ENCODE data around the gene CDK5RAP1. TPM values are rescaled to one million over a fixed set of nuclear protein-coding genes. Genes with fewer than 3 reads are reported as not detected.
"Not testable (repeated sequence)": the region's sequence is repeated elsewhere in the genome, so short reads cannot be mapped to it uniquely, and the experiment has no call there.

Gene CDK5RAP1
- polyA plus RNA-seq, 1 experiment: 24.6 TPM

DNA sequence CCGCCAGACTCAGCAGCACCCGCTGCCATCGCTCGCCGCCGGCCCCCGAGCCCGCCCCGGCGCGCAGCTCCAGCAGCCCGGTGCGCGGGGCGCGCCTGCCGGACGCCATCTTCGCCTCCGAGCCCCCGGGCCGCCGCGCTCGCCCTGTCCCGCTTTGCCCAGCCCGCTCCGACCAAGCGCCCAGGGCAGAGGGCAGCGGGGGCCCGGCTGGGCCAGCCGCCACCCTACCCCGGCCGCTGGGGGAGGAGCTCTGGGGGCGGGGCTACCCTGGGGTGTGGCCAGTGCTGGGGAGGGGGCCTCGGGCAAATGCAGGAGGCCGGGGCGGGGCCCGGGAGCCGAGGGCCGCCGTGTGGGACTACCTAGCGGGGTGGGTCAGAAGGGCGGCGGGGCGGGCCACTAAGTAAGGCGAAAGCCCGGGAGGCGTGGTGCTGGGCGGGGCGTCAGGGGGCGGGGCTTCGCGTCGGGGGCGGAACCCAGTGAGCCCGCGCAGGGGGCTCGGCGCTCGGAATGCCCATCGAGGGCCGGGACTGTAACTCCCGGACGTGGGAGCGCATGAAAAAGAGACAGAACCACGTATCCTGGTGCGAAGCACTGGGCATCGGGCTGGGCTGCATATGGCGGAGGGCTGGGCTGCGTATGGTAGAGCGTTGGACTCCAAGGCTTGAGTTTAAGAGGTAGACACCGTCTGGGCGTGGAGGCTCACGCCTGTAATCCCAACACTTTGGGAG lies 42.4 kb upstream of the CDK5RAP1 start, which contains the start of gene SNTA1:
SNTA1 (minus strand) TSS at position 252 of the 728 bp plus-strand sequence; CDS start at position 109, 143 bp downstream.
- ChIA-PET CTCF (interaction anchor here (0.6 to 1.2 kb wide), 5 partner anchors 141 to 250 kb away, joined by 3 to 6 read pairs (median 3); no protein-coding TSS in a partner anchor), POLR2A (interaction anchor here (0.6 to 0.7 kb wide), 6 partner anchors 9 to 859 kb away, joined by 3 to 11 read pairs (median 4); partner anchors contain the start of gene CBFA2T2)
- H3K9me3 ChIP-seq (ENCODE audit: control insufficient read depth, insufficient read depth, low read length): peaks cover 3% of the 10 kb centered on the region
- DNase-seq (ENCODE audit: low read depth, low spot score): no peak
- peak within 1 kb of the TSS; percentile 31 for H3K27ac ChIP-seq (ENCODE audit: low read depth, low read length)
- no peak for TF ChIP-seq CTCF (IDR thresholded peaks at IDR 0.05; ENCODE audit: low read depth, low read length)
- H3K27me3 ChIP-seq (ENCODE audit: control insufficient read depth, insufficient read depth, low read length): peaks cover 2% of the 10 kb centered on the region
- H3K4me3 ChIP-seq (ENCODE audit: low read depth, low read length): peak within 1 kb of the TSS; percentile 79

GRCh38 chr20:33443006-33443511 lies 41.7 kb upstream of the CDK5RAP1 start:
- ChIA-PET POLR2A (interaction anchor here (0.6 kb wide), 2 partner anchors 8 to 748 kb away, joined by 4 to 5 read pairs; no protein-coding TSS in a partner anchor), CTCF (interaction anchor here (0.6 to 1.2 kb wide), 3 partner anchors 14 to 230 kb away, joined by 3 read pairs; no protein-coding TSS in a partner anchor)
- no peak for TF ChIP-seq CTCF (IDR thresholded peaks at IDR 0.05; ENCODE audit: low read depth, low read length)
- DNase-seq (ENCODE audit: low read depth, low spot score): no peak
- no peak overlapping the region for H3K27ac ChIP-seq (ENCODE audit: low read depth, low read length)
- H3K9me3 ChIP-seq (ENCODE audit: control insufficient read depth, insufficient read depth, low read length): no peaks in the 10 kb centered on the region
- peak overlapping the region; percentile 79 for H3K4me3 ChIP-seq (ENCODE audit: low read depth, low read length)
- H3K27me3 ChIP-seq (ENCODE audit: control insufficient read depth, insufficient read depth, low read length): peaks cover 2% of the 10 kb centered on the region

DNA sequence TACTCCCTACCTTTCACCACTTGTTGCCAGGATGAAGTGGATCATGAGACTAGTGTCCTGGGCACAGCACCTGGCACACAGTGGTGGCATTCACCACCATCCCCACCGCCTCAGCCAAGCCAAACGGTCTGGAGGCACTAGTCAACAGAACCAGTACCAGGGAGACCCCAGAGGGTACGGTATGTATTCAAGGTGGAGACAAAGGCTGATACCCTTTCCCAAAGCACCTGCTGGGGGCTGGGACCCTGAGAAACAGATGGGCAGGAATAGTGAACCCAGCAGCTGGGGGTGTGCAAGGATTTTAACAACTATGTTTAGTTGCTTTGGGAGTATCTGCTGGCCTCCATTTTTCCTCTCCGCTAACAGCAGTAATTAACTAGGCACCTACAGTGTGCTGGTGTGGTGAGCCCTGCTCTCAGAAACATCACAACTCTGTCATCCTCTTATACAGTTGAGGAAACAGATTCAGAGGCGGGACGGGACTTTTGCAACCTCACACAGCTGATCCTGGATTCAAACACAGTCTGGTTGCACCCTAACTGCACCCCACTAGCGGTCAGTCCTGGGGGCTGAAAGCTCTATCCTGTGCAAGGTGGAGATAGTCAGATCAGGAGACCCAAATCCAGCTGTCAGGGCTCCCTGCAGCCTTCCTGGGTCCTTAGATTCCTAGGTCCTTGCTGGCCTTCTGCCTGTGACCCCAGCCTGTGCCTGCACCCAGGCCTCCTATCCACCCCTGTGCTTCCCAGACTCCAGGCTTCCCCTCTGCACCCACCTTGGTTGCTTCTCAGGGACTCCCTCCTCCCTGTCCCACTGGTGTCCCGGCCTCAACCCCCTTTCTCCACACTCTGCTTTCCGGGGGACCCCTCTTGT lies 41.1 kb upstream of the CDK5RAP1 start:
- peak overlapping the region; percentile 79 for H3K4me3 ChIP-seq (ENCODE audit: low read depth, low read length)
- H3K27me3 ChIP-seq (ENCODE audit: control insufficient read depth, insufficient read depth, low read length): peaks cover 2% of the 10 kb centered on the region
- CTCF ChIA-PET: interaction anchor here (1.1 kb wide), 1 partner anchor 15 kb away, joined by 3 read pairs; no protein-coding TSS in a partner anchor
- DNase-seq (ENCODE audit: low read depth, low spot score): no peak
- no peak for TF ChIP-seq CTCF (IDR thresholded peaks at IDR 0.05; ENCODE audit: low read depth, low read length)
- POLR2A ChIA-PET: no interaction called here
- H3K27ac ChIP-seq (ENCODE audit: low read depth, low read length): no peak overlapping the region
- H3K9me3 ChIP-seq (ENCODE audit: control insufficient read depth, insufficient read depth, low read length): no peaks in the 10 kb centered on the region

DNA sequence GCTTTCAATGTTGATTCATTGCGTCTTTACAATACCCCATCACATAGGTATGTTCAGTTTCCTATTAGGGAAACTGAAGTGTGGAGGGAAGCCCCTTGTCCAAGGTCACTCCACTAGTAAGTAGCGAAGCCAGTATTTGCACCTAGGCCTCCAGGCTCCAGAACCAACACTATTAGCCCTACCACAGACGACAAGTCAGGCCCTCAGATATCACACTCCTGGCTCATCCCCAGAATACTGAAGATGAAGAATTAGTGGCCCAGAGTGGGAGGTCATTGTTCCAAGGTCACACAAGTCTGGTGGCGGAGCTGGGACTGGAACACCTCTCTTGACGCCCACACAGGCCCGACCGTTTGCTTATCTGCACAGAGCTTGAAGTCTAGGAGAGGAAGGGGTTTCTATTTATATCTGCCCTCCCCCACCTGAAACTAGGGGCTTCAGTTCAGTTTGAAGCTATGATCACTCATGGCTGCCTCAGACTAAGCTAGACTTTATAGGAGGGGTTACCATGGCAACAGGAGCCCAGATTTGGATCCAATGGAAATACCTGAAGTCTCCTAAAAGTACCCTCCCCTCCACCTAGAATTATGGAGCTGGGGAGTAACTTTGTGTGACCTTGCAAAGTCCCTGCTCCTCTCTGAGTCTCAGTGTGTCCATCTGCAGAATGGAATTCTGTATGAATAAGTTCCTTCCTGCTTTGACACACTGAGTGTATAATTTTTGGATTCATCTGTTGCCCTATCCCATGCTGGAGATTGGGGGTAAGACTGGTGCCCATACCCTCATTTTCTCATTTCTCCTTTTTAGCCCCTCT lies 40.0 kb upstream of the CDK5RAP1 start:
- peaks cover 2% of the 10 kb centered on the region for H3K27me3 ChIP-seq (ENCODE audit: control insufficient read depth, insufficient read depth, low read length)
- ChIA-PET POLR2A (no interaction called here), CTCF (no interaction called here)
- H3K4me3 ChIP-seq (ENCODE audit: low read depth, low read length): no peak overlapping the region
- DNase-seq (ENCODE audit: low read depth, low spot score): no peak
- no peak overlapping the region for H3K27ac ChIP-seq (ENCODE audit: low read depth, low read length)
- no peaks in the 10 kb centered on the region for H3K9me3 ChIP-seq (ENCODE audit: control insufficient read depth, insufficient read depth, low read length)
- TF ChIP-seq CTCF (IDR thresholded peaks at IDR 0.05; ENCODE audit: low read depth, low read length): no peak

DNA sequence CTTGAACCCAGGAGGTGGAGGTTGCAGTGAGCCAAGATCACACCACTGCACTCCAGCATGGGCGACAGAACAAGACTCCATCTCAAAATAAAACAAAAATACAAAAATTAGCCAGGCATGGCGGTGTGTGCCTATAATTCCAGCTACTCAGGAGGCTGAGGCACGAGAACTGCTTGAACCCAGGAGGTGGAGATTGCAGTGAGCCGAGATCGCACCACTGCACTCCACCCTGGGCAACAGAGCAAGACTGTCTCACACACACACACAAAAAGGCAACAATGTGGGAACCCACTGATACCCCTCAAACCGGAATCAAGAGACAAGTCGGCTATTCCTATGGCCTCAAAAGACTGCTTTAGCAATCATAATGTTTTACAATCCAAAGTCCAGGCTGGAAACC lies 39.2 kb upstream of the CDK5RAP1 start:
- DNase-seq (ENCODE audit: low read depth, low spot score); CTCF ChIA-PET; H3K4me3 ChIP-seq (ENCODE audit: low read depth, low read length); POLR2A ChIA-PET; H3K27ac ChIP-seq (ENCODE audit: low read depth, low read length); H3K27me3 ChIP-seq (ENCODE audit: control insufficient read depth, insufficient read depth, low read length); H3K9me3 ChIP-seq (ENCODE audit: control insufficient read depth, insufficient read depth, low read length): not testable (repeated sequence)
